Stimulated activated CD8-positive, alpha-beta memory T cell treated with anti-CD3 and anti-CD28 coated beads, Interleukin-2, amount 100 ng/mL, for 48 hours (primary cell): Measurements from ENCODE around the gene TTC24.

Source experiments
- DNase-seq, 2 donors: peaks; one replicate each; pipeline ENCODE4 v3.0.0-alpha.2; 2020; ENCODE audit warnings: low read depth in 2 of 2

TTC24 gene

GRCh38 chr1:156554971-156555370, 24.6 kb upstream of the TTC24 start:
- DNase-seq = no peak

- no peak for DNase-seq
These were observed 23.8 kb upstream of the TTC24 start for GRCh38 chr1:156555715-156556114.

GRCh38 chr1:156556354-156556753, 23.2 kb upstream of the TTC24 start:
- no peak for DNase-seq

DNA sequence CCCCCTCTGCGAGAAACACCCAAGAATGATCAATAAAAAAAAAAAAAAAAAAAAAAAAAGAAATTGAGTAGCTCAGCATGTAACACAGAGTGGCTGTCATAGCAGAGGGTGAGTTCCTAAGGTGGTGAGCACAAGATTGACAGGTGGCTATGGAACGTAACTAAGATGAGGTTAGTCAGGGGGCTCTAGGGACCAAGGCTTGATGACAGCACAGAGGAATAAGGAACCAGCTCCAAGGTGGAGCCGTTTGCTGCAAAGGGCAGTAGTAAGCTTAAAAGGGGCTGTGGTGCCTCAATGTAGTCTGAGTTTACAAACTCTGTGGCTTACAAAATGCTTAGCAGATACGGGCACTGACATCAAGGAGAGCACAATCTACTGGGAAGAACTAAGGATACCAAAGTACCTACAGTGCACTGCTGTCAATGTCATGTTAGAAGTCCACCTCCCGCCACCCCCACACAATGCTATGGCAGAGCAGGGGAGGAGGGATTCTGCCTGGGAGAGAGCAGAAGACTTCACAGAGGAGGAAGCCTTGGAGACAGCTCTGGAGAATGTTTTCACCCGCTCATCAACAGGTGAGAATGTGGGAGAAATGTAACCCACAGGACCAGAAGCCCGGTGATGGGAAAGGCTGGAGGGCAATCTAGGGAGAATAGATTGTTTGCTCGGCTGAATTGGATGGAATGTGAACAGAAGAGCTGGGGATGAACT, 20.3 kb upstream of the TTC24 start:
- DNase-seq = no peak

- DNase-seq = no peak
These were observed 19.6 kb upstream of the TTC24 start for GRCh38 chr1:156559797-156560385.

DNA sequence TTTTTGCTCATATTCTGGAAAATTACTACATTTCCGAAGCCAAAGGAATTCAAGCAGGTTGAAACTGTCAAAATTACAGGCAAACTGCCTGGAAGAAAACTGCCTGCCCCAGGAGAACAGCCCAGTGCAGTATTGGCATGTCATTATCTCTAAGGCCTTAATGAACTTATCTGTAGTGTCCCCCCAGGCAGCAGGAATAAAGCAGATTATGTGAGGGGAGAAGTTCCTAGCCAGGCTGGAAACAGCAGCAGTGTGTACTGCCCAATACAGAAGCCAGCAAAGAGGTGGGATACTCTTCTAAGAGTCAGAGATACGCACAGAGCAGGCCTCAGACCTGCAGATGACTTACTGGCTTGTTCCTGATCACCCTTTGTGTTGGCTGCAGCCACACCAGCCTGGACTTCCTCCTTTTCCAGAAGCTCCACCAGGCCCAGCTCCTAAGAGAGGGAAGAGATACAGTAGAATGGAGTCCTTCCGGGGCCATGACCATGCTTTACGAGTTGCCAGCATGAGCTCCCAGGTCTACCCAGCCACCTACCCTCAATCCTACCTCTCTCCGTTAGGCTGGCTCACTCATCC, 18.8 kb upstream of the TTC24 start:
- no peak for DNase-seq

DNA sequence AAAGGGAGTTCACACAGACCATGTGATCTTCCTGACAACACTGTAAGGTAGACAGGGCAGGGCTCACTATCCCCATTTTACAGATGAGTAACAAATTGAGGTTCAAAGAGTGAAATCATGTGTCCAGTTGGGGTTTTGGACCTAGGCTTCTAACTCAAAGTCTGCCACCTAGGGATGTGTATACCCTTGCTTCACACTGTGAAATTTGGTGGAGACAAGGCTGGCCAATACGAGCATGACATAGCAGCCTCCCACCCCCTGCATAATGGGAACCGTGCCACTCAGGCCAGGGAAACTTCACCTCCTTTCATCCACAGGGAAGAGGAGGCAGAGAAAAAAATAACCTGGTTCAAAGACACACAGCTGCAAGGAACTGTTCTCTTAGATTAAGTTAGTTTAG, 14.0 kb upstream of the TTC24 start:
- DNase-seq = no peak

- no peak for DNase-seq
These were observed 13.1 kb upstream of the TTC24 start for GRCh38 chr1:156566436-156566835.

DNA sequence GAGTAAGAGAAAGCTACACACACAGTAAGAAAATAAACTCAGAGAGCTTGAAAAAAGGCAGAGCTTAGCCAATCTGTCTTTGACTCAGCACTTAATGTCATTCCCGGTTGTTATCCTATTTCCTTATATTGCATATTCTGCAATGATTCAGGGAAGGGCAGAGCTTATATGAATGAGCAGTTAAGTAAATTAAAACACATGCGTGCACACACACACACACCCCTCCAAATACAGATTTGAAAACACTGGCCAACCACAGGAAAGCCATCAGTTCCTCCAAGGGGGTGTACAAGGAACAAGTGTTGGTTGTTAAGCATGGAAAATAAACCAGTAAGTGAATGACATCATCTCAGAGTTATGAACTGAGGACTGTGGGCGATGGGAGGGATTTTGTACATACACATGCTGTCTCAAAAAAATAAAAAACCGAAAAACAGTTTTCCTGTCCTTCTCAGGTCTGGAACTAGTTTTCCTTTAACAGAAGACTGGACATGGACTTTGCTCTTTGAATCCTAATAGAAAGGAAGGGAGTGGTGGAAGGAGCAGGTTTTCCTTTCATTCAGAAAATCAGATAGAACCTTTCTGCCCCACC, 8.2 kb upstream of the TTC24 start:
- no peak for DNase-seq

DNA sequence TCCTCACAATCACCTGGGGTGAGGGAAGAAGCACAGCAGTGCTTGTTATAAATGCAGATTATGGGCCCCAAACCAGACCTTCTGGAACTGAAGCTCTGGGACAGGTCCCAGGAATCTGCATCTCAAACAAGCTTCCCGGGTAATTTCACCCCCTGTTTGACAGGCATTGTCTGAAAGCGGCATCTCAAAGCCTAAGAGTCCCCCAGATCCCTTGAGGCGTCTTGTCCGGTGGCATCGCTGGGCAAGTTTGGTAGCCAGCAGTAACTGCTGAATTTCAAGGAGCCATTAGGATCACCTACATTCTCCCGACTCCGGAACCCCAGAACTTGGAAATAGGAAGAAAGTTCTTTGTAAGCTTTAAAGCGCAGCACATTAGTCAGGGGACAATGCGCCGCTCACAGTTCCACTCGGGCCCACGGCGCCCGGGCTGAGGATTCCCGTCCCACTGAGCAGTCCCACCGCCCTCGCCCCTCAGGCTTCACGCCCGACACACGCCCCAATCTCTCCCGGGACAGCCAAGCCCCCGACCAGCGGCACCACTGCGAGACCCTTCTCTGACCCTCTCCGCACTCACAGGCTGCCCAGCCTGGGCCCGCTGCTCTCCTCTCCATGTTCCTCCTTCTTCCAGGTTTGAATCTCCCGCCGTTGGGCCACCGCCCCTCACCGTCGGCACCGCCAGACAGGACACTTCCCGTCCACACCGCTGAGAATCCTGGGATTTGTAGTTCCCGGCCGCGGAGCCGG, 7.4 kb upstream of the TTC24 start, which contains the start of gene IQGAP3:
Gene IQGAP3, minus strand, starts transcription at position 647 of the 744 bp plus-strand sequence. Its CDS starts 36 bp downstream, at position 611.
- DNase-seq = peak; percentile 54 to 59

- no peak for DNase-seq
These were observed 6.9 kb upstream of the TTC24 start for GRCh38 chr1:156572663-156573018.

DNA sequence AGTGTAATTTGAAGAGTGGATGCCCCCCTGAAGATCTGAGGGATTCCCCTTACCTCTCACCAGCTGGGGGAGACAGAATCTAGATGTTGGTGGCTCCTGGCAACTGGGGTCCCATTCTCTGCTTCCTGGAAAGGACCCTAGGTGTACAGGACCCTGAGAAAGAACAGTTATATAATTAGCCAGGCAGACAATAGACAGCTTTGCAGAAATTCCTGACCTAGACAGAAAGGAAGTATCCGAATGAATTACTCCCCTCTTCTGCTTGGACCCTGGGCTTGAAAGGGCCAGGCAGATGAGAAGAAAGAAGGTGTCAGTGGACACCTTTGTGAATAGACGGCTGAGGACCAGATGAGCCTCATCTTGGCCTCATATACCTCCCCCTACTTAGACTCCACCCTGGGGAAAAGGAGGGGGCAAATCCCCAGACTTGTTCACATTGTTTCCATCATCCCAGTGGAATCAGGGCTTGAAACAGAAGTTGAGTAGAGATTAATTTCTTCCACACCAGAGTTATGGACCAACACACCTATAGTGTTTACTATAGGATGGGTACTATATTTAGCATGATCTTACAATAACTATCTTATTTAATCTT, 5.4 kb upstream of the TTC24 start:
- DNase-seq = no peak

DNA sequence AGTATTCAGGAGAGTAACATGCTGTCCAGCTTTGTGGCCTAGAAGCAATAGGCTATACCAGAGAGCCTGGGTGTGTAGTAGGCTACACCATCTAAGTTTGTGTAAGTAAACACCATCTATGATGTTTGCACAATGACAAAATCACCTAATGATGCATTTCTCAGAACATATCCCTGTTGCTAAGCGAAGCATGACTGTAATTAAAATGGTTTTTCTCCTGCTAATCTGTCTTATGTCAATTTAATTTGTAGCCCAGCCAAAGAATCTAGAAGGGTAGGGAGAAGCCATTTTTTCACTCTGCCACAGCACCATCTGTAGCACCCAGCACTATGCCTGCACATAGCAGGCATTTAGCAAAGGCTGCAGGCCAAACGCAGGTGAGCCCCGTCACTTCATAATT, 2.0 kb upstream of the TTC24 start:
- DNase-seq = no peak

DNA sequence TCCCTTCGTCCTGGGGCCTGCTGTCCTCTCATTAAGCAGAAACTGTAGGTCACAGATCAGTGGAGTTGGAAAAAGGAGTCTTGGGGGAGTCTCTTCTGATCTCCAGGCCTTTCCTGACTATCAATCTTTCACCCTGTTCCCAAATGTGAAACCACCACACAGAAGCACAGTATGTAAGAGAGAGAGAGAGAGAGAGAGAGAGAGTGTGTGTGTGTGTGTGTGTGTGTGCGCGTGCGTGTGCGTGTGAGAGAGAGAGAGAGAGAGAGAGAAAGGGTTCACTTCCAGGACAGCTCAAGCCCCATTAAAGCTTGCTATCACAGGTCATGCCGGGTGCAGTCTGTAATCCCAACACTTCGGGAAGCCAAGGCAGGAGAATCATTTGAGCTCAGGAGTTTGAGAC, 1.5 kb upstream of the TTC24 start:
- DNase-seq = no peak

GRCh38 chr1:156581661-156582387, 2.3 kb downstream of the TTC24 start:
- DNase-seq = peak; percentile 53 to 54

DNA sequence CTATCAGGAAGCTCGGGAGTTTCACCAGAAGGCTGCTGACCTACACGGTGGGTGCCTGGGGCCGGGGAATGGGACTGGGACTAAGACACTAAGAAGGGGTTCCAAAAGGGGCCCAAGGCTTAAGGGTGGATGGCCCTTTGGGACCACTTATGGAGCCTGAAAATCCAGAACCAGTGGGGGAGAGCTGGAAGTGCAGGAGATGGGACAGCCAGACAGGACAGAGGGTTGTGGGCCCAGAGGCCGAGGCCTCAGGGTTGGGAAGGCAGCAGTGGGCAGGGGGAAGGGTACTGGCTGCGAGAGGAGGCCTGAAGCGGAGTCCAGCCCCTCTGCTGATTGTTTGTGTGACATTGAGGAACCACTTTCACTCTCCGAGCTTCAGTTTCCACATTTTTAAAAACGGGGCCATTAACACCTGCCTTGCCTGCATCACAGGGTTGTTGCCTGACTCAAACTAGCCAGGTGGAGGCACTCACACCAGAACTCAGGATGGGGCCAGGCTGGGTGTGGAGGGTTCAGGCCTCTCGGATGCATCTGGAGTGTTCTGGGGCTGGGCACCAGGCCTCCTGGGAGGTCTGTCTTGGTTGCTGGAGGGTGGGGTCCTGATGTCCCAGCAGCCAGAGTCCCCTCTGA, 3.0 kb downstream of the TTC24 start:
- DNase-seq = no peak

DNA sequence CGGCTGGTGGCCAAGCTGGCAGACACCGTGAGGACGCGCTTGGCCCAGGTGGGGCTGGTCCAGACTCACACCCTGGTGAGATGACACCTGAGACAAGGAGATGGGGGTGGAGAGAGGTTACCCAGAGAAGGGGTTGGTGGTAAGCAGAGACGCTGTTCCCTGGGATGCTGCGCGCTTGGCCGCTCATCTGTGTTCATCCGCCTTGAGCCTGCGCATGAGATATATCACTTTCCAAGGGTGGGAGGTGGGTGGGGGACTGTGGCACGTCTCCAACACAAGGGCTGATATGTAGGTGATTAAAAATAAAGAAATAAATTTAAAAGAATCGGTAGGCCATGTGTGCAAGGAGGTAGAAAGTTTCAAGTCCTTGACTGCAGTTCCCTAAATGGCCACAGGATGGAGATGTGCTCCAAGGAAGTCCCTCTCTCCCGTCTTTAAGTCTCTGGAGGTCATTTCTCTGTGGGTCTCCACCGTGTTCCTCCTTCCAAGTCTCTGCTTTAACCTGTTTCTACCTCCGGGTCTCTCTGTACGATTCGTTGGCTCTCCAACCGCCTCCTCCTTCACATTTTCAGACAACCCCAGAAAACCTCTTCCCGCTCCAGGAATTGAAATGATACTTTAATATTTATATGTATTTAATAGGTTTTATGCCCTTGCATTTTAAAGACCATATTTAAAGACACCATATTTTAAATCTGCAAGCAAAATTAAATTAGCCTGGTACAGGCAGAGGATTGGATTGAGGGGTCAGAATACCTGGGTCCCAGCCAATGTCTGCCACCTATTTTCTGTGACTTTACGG, 4.5 kb downstream of the TTC24 start:
- peak in 1 of 2 donors; percentile 57 for DNase-seq

DNA sequence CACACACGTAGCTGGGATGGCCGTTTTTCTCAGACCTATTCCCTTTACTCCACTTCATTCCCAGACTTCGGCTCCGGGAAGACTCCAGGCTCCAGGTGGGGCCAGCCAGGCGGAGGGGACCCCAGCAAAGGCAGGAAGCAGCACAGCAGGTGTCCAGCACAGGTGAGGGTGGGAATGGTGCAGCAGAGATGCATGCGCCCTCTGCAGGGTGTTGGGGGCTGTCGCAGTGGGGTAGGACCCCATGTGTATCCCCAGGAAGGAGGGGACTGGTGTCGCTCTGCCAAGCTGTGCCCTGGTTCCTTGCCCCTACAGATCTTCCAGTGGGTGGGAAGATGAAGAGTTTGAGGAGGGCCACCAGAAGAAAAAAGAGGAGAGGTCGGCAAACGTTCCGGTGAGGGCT, 5.3 kb downstream of the TTC24 start:
- DNase-seq = no peak

DNA sequence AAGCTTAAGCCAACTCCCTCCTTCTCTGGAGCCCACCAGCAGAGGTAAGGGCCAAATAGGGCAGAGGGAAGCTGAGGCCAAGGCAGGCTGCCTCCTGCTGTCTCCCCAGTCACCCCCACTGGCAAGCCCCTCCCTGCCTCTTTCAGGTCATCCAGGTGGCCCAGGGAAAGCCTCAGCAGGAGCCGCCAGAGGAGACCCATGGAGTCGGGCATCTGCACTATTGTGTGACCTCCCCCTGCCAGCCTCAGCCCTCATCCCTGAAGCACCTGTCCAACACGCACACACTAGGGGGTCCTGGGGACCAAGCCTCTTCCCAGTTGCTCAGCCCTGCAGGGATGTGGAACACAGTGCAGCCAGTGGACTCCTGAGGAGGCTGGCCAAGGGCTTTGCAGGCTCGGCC, 6.8 kb downstream of the TTC24 start:
- no peak for DNase-seq
